ENCODE data around the gene TSPAN1. TPM values are rescaled to one million over a fixed set of nuclear protein-coding genes. Genes with fewer than 3 reads are reported as not detected.

The TSPAN1 gene
- total and polyA plus RNA-seq, 2 of the 13 experiments (the other 11 are each of a cell fraction or from before 2014, with no cell fraction given), result 1.7 to 2.9 TPM

GRCh38 chr1:46179138-46180081, 4.5 kb downstream of the TSPAN1 start (continued):
- TF ChIP-seq ZBTB7B (CRISPR knock-in tag; IDR thresholded peaks at IDR 0.05) (no peak), NFKB2 (CRISPR knock-in tag; IDR thresholded peaks at IDR 0.05; ENCODE audit: borderline replicate concordance) (no peak), FUBP1 (CRISPR knock-in tag; IDR thresholded peaks at IDR 0.05; ENCODE audit: borderline replicate concordance) (no peak), BCL6 (CRISPR knock-in tag; IDR thresholded peaks at IDR 0.05) (no peak), NR3C1 (CRISPR knock-in tag; IDR thresholded peaks at IDR 0.05) (no peak), ZNF782 (CRISPR knock-in tag; IDR thresholded peaks at IDR 0.05; ENCODE audit: borderline replicate concordance) (no peak), NR0B2 (CRISPR knock-in tag; IDR thresholded peaks at IDR 0.05) (no peak), SMARCC2 (IDR thresholded peaks at IDR 0.05) (no peak), GPN1 (CRISPR knock-in tag; IDR thresholded peaks at IDR 0.05; ENCODE audit: borderline replicate concordance) (no peak), ZKSCAN1 (IDR thresholded peaks at IDR 0.05; ENCODE audit: low read length) (peak; percentile 47; the same call in 1 of the 2 replicates), DR1 (CRISPR knock-in tag; IDR thresholded peaks at IDR 0.05) (no peak), CREB1 (IDR thresholded peaks at IDR 0.05) (no peak), CREB1 (CRISPR knock-in tag; IDR thresholded peaks at IDR 0.05) (peak; percentile 48), ZKSCAN8 (CRISPR knock-in tag; IDR thresholded peaks at IDR 0.05; ENCODE audit: borderline replicate concordance) (no peak), CHD2 (IDR thresholded peaks at IDR 0.05; ENCODE audit: low read depth, low read length) (no peak), GABPB1 (CRISPR knock-in tag; IDR thresholded peaks at IDR 0.05) (no peak), PAWR (CRISPR knock-in tag; IDR thresholded peaks at IDR 0.05; ENCODE audit: borderline replicate concordance) (no peak), DMAP1 (CRISPR knock-in tag; IDR thresholded peaks at IDR 0.05) (no peak)
- TF ChIP-seq, protein P1, sequence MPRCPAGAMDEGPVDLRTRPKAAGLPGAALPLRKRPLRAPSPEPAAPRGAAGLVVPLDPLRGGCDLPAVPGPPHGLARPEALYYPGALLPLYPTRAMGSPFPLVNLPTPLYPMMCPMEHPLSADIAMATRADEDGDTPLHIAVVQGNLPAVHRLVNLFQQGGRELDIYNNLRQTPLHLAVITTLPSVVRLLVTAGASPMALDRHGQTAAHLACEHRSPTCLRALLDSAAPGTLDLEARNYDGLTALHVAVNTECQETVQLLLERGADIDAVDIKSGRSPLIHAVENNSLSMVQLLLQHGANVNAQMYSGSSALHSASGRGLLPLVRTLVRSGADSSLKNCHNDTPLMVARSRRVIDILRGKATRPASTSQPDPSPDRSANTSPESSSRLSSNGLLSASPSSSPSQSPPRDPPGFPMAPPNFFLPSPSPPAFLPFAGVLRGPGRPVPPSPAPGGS (CRISPR knock-in tag; IDR thresholded peaks at IDR 0.05), result no peak
- TF ChIP-seq, protein P2, sequence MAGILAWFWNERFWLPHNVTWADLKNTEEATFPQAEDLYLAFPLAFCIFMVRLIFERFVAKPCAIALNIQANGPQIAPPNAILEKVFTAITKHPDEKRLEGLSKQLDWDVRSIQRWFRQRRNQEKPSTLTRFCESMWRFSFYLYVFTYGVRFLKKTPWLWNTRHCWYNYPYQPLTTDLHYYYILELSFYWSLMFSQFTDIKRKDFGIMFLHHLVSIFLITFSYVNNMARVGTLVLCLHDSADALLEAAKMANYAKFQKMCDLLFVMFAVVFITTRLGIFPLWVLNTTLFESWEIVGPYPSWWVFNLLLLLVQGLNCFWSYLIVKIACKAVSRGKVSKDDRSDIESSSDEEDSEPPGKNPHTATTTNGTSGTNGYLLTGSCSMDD (CRISPR knock-in tag; IDR thresholded peaks at IDR 0.05), result no peak
- TF ChIP-seq, protein P3, sequence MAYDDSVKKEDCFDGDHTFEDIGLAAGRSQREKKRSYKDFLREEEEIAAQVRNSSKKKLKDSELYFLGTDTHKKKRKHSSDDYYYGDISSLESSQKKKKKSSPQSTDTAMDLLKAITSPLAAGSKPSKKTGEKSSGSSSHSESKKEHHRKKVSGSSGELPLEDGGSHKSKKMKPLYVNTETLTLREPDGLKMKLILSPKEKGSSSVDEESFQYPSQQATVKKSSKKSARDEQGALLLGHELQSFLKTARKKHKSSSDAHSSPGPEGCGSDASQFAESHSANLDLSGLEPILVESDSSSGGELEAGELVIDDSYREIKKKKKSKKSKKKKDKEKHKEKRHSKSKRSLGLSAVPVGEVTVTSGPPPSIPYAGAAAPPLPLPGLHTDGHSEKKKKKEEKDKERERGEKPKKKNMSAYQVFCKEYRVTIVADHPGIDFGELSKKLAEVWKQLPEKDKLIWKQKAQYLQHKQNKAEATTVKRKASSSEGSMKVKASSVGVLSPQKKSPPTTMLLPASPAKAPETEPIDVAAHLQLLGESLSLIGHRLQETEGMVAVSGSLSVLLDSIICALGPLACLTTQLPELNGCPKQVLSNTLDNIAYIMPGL (CRISPR knock-in tag; IDR thresholded peaks at IDR 0.05; ENCODE audit: borderline replicate concordance in 1 of 2, low read depth in 1 of 2), result peak; percentile 31 to 32; a peak in 2 of 4 replicates
- TF ChIP-seq, protein P4, sequence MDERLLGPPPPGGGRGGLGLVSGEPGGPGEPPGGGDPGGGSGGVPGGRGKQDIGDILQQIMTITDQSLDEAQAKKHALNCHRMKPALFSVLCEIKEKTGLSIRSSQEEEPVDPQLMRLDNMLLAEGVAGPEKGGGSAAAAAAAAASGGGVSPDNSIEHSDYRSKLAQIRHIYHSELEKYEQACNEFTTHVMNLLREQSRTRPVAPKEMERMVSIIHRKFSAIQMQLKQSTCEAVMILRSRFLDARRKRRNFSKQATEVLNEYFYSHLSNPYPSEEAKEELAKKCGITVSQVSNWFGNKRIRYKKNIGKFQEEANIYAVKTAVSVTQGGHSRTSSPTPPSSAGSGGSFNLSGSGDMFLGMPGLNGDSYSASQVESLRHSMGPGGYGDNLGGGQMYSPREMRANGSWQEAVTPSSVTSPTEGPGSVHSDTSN (CRISPR knock-in tag; IDR thresholded peaks at IDR 0.05), result no peak

Data from HepG2 (cell line).